Ovary (tissue), 3 donors: ENCODE measurements around the gene CDH11.

ENCODE experiments used
- CTCF ChIP-seq, 3 donors: fragments of 450-650 bp in 2 of 3; fragments of 200-600 bp in 1 of 3; IDR thresholded peaks; one replicate each; pipeline versions ENCODE4 v1.5.1 to v1.8.0; 2016 to 2022; ENCODE audit warnings: antibody characterized with exemption in 3 of 3, mild to moderate bottlenecking in 1 of 3
- EP300 ChIP-seq: sonication (generic); formaldehyde crosslinking; IDR thresholded peaks from one replicate; pipeline ENCODE4 v1.6.1; 2017; ENCODE audit warnings: antibody characterized with exemption
- POLR2A ChIP-seq: fragments of 450-650 bp; IDR thresholded peaks from one replicate; pipeline ENCODE4 v1.6.1; 2017; ENCODE audit warnings: antibody characterized with exemption, mild to moderate bottlenecking, moderate library complexity
- donor health status: DM: no; HTN: no; CAD: no.

GRCh38 chr16:65065031-65065430, 56.8 kb downstream of the CDH11 start:
- TF ChIP-seq POLR2A (no peak), EP300 (no peak), CTCF (IDR thresholded peaks at IDR 0.05) (no peak)
